ENCODE data around the gene LMF1. TPM values are rescaled to one million over a fixed set of nuclear protein-coding genes. Genes with fewer than 3 reads are reported as not detected.

Gene LMF1
- polyA plus RNA-seq, 12 donors = 8.5 to 16.9 (median 11.0) TPM; not detected in 1

DNA sequence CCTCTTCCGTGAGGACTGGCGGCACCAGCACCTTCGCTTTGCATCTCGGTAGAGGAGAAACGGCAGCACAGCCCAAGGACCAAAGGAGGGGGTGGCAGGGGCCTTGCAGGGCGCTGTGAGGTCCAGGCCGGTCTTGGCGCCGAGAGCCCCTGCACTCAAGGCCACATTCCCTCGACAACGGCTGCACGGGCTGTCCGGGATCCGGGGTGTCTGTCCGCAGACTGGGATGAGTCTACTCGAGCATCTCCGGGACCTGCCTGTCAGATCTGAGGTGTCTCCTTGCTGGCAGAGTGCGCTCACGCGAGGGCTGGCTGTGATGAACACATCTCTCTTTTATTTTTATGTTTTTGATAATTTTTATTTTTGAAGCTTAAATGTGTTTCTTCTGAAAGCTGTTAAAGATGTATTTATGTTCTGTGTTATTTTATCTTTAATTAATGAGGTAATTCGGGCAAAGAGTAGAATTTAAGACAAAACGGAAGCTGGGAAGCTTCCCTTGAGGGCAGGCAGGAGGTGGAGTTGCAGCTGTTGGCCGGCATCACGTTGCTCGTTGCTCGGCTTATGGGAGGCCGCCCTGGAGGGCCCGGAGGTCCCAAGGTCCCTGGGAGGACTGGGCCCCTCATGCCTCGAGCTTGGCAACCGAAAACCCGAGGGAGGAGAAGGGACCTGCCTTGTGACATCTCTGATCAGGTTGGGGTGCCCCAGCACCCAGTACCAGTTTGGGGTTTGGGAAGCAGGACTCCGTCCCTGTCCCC lies 15.0 kb upstream of the LMF1 start:
- DNase-seq = no peak

- DNase-seq = no peak
Measured at GRCh38 chr16:984736-985636, 14.2 kb upstream of the LMF1 start.

- no peak for DNase-seq
Measured at GRCh38 chr16:984121-984694, 13.4 kb upstream of the LMF1 start.

- DNase-seq = no peak
Measured at GRCh38 chr16:983044-984030, 12.6 kb upstream of the LMF1 start.

DNA sequence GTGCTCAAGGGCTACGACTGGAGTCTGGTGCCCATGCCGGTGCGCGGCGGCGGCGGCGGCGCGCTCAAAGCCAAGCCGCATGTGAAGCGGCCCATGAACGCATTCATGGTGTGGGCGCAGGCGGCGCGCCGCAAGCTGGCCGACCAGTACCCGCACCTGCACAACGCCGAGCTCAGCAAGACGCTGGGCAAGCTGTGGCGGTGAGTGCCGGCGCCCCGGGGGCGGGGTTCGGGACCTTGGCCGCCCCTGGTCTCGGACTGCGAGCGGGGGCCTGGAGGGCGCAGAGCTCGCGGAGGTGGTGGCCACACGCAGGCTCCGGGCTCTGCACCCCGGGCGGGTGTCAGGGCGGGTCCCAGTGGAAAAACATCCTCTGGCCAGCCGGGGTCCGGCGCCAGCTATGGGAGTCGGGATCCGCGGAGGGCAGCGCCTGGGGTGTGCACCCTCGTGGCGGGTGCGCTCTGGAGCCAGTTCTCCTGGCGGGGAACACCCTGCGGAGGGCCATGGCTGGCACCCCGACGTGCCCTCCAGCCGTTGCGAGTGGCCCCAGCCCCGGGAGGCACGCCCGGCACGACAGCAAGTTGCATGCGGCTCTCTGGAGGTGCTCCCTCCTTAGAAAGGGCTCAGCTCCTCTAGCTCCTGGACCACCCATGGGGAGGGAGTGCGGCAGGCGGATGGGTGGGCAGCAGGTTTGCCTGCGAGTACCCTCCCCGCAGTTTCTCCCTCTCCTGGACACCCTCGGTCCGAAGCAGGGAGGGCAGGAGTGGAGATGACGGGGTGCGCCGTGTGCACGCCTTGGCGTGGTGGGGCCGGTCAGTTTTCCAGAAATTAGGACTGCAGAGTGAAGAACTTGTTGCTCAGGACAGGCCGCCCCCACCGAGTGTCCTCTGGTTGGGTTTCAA lies 11.6 kb upstream of the LMF1 start:
- DNase-seq = no peak

DNA sequence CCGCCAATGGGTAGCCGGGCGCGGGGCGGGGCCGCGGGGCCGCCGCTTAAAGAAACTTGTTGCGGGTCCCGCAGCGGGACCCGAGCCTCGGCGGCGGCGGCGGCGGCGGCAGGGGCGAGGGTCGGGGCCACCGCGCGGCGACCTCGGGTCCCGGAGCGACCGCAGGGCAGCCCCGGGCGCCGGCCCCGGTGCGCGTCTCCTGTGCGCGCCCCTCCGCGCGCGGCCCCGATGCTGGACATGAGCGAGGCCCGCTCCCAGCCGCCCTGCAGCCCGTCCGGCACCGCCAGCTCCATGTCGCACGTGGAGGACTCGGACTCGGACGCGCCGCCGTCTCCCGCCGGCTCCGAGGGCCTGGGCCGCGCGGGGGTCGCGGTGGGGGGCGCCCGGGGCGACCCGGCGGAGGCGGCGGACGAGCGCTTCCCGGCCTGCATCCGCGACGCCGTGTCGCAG lies 10.9 kb upstream of the LMF1 start, which contains the start of gene SOX8:
Gene SOX8, plus strand, starts transcription at position 76 of the 450 bp plus-strand sequence. Its CDS starts 153 bp downstream, at position 229.
- no peak for DNase-seq

DNA sequence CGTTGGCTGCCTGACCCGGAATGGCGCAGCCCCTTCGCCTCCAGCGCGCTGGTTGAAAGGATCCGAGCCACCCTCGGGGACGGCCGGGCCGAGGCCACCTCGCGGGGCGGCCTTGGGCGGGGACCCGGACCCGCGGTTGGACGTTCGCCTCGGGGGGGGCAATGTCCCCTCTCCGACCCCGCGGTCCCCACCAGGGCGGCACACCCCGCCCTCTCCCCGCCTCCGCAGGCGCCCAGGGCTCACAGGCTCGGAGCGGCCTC lies 9.7 kb upstream of the LMF1 start:
- no peak for DNase-seq

DNA sequence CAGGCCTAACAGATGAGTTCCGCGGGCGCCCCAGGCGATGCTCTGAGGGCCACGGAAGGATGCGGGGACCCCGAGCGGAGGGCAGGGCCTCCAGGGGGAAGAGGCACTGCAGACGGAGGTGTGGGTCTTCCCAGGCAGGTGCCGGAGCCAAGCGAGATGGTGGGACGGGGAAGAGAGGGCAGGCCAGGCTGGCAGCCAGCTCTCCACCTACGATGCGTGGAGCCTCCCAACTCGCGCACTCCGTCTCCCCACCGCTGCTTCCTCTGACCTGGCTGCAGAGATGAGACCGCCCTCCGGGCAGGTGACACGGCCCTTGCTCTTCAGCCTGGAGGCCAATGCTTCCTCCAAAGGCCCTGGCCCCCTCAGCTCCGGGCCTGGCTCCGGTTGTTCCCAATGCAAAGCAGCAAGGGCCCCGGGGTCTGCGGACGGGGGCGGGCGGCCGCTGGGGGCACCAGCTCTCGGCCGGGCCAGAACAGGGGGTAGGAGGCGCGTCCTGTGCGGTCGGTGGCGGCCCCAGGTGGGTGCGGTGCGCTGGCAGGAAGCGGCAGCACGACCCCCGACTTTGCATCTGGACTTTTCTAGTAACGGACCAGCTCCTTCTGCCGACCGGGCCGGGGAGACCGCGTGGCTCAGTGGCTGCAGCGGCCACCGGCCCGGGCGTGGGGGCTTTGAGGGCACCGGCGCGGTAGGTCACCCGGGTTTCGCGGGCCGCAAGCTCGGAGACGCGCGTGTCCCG lies 9.2 kb upstream of the LMF1 start:
- no peak for DNase-seq

DNA sequence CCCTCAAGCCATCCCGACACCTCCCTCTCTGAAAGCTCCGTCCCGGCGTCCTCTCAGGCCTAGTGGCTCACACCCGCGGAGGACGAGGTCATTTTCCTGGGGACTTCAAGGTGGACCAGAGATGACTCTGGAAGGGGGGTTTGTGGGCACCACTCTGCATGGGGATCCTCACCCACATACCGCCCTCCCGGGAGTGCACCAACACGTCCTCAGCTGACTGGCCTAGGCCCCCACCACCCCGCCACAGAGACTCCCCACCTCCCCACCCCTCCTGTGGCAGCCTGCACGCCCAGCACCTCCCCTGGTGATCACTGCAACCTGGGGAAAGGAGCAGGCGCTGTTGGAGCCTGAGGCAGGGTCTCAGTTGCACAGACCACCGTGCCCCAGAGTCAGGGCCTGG lies 8.4 kb upstream of the LMF1 start:
- no peak for DNase-seq

DNA sequence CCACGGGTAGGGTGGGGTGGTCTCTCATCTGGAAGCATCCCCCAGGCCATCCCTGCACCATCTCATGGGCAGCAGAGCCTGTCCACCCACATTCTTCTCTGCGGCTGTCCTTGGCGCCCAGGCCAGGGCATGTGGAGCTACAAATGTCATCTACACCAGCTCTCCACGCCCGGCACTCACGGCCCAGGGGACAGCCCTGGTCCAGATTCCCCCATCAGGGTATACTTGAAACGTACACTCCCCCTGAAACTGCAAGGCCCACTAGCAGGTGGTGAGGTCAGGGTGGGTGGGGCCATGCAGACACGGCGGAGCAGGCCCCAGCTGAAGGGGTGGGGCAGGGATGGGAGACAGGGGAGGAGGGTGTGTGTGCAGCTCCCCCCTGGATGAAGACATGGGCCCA lies 7.6 kb upstream of the LMF1 start:
- DNase-seq = no peak

DNA sequence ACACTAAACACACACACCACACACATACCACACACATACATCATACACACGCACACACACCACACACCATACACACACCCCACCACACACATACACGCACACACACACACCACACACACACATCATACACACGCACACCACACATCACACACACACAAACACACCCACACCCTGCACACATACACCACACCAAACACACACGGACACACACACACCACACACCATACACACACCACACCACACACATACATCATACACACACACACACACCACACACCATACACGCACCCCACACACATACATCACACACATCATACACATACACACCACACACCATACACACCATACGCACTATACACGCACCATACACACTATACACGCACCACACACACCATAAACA lies 7.1 kb upstream of the LMF1 start:
- no peak for DNase-seq

DNA sequence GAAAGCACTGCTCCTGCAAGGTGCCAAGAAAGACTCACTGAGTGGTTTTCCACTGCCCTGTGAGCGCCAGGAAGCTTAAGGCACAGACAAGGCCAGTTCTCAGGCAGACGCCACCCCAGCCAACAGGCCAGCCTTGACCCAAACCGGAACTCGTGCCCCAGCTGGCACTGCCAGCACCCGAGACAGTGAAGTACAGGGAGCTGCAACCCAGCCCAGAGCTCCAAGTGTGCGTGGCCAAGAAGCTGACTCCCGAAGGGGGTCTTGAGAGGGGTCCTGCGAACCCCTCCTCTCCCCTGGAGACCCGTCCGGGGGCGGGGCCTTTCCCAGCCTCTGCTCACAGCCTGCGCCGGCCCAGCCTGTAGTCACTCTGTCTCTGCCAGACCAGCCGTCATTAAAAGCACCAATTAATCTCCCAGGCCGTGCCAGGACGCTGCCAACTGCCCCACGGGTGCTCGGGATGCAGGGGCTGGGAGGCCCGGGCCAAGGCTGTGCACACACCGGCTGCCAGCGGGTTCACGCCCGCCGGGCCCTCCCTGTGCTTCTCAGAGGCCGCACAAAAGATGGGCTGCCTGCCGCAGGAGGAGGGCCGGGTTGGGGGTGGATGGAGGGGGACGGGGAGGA lies 6.4 kb upstream of the LMF1 start:
- peak; percentile 59 for DNase-seq

DNA sequence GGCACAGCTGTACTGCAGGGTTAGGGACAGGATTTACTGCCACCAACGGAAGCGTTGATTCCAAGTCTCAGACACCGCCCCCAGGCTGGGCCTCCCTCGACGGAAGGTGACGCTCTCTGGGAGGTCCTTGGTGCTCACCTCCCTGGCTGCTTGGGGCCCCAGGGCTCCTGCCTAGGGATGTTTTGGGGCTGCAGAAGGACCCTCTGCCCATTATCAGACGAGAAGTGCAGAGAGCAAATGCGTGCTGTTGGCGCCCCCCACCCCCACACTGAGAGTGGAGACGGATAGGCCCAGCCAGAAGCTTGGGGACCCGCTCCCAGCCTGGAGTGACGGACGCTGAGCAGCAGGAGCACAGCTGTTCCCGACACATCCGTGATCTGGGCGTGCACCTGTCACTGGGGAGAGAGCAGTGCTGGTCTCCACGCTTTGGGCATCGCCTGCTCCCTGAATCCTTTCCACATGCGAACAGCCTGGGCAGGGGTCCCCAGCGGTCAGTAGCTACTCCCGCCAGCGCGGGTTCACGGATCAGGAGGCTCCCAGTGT lies 5.7 kb upstream of the LMF1 start:
- no peak for DNase-seq

DNA sequence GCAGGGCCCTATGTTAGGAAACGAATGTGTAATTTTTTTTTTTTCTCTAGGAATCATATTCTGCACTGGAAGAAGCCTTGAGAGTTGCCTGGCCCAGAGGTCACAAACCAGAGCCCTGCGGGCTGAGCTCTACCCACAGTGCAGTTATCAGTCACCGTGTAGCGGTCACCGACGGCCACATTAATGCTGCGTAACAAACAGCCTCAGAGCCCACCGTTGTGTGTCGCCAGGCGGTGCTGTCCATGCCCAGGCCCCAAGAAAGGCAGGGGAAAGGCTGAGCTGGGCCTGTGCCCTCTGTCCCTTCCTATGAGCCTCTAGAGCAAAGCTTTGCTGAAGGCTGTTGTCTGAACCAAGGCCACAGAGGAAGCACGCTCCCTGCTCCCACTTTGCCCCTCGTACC lies 4.5 kb upstream of the LMF1 start:
- no peak for DNase-seq

- no peak for DNase-seq
Measured at GRCh38 chr16:974611-975261, 4.0 kb upstream of the LMF1 start.

DNA sequence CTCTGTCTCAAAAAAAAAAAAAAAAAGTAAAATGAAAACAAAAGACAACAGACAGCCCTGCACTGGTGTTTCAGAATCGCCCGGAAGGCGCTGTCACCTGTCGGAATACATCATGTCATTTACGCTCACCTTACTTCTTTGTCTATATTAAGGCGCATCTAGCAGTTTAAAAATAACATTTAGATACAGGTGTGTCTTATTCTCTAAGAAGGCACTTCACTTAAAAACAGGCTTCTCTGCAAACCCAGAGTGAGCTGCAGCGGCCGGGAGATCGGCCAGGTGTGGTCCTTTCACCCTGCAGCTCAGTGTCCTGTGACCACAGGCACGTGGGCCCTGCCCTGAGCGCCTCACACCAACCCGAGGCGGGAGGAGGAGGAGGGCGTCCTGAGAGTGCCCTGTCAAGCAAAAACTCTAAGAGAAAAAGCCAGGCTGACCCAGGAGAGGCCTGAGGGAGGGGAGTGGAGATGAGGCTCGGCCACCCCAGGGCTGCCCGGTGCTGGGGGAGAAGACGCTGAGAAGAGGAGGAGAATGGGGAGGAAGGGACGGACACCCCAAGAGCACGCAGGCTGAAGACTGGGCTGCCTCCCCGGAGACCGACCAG lies 3.3 kb upstream of the LMF1 start:
- no peak for DNase-seq

GRCh38 chr16:973366-973765 lies 2.6 kb upstream of the LMF1 start:
- DNase-seq = no peak

Measured in muscle of arm (tissue), 12 donors.